T1000 (cell line): Measurements from ENCODE around the gene EIF3J.
"Not testable (repeated sequence)": the region's sequence is repeated elsewhere in the genome, so short reads cannot be mapped to it uniquely, and the experiment has no call there.

Experiments
- DNase-seq: peaks from one replicate; lab custom pipeline; 2025; ENCODE audit warnings: mixed read lengths; lab: John Stamatoyannopoulos, UW

Gene EIF3J

GRCh38 chr15:44542596-44542995 lies 5.6 kb downstream of the EIF3J start:
- DNase-seq, result no peak

GRCh38 chr15:44544745-44545144 lies 7.8 kb downstream of the EIF3J start:
- not testable (repeated sequence) for DNase-seq

GRCh38 chr15:44545913-44546802 lies 9.2 kb downstream of the EIF3J start:
- DNase-seq, result no peak

GRCh38 chr15:44549152-44549551 lies 12.2 kb downstream of the EIF3J start:
- not testable (repeated sequence) for DNase-seq

- DNase-seq, result no peak
These were observed 13.3 kb downstream of the EIF3J start for GRCh38 chr15:44550256-44550655.

GRCh38 chr15:44550734-44551133 lies 13.8 kb downstream of the EIF3J start:
- no peak for DNase-seq

- DNase-seq, result no peak
These were observed 18.2 kb downstream of the EIF3J start for GRCh38 chr15:44554934-44555723.

- not testable (repeated sequence) for DNase-seq
These were observed 24.0 kb downstream of the EIF3J start for GRCh38 chr15:44560926-44561325.

- no peak for DNase-seq
These were observed 28.6 kb downstream of the EIF3J start for GRCh38 chr15:44565387-44566154.

GRCh38 chr15:44566155-44566540 lies 29.2 kb downstream of the EIF3J start:
- DNase-seq, result no peak

GRCh38 chr15:44568338-44568737 lies 31.4 kb downstream of the EIF3J start:
- DNase-seq, result no peak

- no peak for DNase-seq
These were observed 32.4 kb downstream of the EIF3J start for GRCh38 chr15:44569316-44569715.

GRCh38 chr15:44570361-44570760 lies 33.4 kb downstream of the EIF3J start:
- no peak for DNase-seq

GRCh38 chr15:44573386-44573785 lies 36.4 kb downstream of the EIF3J start:
- no peak for DNase-seq

GRCh38 chr15:44574734-44575133 lies 37.8 kb downstream of the EIF3J start:
- DNase-seq, result no peak

GRCh38 chr15:44580105-44580504 lies 43.2 kb downstream of the EIF3J start:
- DNase-seq, result no peak

- no peak for DNase-seq
These were observed 47.3 kb downstream of the EIF3J start for GRCh38 chr15:44584162-44584749.

GRCh38 chr15:44585633-44586032 lies 48.7 kb downstream of the EIF3J start:
- no peak for DNase-seq

- no peak for DNase-seq
These were observed 51.6 kb downstream of the EIF3J start for GRCh38 chr15:44588541-44588940.

GRCh38 chr15:44591326-44591725 lies 54.4 kb downstream of the EIF3J start:
- no peak for DNase-seq

GRCh38 chr15:44593042-44593736 lies 56.2 kb downstream of the EIF3J start:
- DNase-seq, result no peak
